Measurements from ENCODE around the gene DICER1.

Gene DICER1

DNA sequence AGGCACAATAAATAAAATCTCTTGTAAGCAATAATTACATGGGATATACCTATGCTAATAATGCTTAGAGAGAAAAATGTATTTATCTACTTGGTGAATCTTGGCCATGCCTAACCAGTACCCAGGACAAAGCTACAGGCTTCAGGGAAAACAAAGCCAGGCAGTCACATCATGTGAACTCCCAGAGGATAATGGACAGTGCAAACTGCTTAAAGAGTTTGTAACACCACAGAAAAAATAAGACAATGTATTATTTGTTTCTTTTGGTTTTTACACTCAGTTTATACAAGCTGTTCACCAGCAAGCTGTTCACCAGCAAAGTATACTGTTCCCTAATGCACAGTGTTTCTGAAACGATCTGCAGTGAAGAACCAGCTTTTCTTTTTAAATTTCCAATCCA lies 38.0 kb downstream of the DICER1 start:
- DNase-seq: no peak

DNA sequence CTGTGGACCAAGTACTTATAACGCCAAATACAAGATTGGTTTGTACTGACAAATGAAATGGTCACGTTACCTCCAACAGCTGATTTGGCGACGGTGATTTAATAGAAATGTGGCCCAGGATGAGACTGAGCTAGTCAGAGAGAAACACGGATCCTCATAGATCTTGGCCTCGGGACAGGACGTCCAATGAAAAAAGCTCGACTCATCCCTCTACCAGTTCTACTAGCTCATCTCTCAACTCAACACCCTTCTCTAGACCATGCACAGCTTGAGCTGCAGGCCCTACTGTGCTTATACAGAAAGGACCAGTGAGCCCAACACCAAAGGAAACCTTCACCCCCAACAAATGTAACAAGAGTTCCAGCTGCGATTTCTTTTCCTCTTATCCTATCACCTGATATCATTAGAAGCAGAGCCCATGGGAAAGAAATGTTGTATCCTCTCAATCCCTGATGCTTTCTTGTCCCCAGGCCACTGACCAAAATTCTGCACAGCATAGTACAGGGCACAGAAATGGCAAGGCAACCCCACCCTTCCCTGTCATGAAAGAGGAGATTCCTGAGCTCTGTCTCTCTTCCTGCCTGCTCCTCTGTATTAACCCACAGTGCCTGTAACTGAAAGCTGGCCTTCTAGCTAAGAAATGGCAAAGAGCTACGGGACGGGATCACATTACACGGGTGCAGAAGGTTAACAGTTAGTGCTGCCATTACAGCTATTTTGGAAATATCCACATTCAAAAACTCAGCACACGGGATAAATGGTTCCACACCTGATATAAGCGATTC lies 39.2 kb downstream of the DICER1 start:
- no peak for DNase-seq

DNA sequence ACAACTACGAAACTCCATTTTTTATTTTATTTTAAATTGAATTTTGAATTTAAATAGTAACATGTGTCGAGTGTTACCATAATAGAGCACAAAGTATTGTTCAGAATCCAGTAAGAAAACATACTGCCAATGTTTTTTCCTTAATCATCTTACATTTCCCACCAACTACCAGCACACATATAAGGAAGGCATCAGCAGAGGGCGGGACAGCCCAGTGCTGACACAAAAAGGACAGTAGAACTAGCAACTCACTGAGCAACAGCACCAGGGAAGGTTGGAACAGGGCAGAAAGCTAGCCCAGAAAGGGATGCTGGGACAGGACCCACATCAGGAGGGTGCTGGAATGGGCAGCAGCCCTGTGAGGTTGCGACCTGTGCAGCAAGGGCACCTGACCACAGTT lies 43.9 kb downstream of the DICER1 start:
- DNase-seq: no peak

DNA sequence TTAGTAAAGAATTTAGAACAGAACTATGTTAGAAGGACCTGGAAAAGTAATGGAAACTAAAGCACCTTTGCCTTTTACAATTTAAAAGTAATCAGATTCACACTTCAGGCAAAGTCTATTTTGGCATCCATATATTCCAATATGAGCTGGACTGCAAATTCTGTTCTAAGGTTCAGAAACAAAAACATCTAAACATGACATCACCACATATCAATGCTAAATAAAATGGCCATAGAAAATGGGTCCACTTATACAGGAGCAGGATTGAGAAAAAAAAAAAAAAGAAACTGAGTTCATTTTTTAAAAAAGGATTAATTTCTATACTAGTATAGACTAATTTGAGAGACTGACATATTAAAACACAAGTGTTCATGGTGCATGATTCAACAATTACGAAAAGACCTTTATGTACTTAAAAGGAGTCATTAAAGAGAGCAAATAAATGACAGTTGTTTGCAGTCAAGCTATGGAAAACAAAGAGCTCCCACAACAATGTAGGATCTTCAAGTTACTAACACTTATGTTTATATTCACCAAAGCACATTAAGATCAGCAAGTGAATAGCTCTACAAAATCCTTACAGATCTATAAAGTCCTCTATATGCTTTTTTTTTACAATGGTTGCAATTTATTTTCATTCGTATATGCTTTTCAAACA lies 45.7 kb downstream of the DICER1 start:
- DNase-seq: no peak

DNA sequence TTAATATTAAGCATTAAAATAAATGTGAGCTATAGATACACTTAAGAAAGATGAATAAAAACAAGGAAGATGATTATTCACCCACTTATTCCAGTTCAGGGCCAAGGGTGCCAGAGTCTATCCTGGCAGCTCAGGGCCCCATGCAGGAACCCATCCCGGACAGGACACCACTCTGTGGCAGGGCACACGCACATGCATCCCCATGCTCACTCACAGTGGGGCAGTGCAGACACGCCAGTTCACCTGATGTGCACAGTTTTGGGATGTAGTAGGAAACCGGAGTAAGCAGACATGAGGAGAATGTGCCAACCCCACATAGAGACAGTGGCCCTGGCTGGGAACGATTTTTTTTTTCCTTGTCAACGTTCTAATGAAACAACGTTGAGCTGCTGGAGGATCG lies 47.2 kb downstream of the DICER1 start:
- DNase-seq: no peak

DNA sequence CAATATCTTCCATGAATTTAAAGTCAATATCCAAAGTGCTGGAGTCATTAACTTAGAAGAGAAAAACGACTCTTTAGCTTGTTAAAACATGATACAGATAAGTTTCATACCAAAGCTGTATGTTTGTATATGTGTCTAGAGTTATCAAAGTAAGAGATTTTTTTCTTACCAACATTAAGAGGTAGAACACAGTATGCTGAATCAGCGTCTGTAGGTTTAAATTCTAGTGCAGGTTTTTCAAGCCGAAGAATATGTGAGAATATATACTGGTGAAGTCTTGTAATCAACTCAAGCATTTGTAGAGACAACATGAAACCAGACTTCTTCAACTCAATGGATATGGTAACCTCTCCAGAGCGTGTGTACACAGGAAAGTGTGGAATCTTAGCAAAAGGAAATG lies 49.6 kb downstream of the DICER1 start:
- no peak for DNase-seq

DNA sequence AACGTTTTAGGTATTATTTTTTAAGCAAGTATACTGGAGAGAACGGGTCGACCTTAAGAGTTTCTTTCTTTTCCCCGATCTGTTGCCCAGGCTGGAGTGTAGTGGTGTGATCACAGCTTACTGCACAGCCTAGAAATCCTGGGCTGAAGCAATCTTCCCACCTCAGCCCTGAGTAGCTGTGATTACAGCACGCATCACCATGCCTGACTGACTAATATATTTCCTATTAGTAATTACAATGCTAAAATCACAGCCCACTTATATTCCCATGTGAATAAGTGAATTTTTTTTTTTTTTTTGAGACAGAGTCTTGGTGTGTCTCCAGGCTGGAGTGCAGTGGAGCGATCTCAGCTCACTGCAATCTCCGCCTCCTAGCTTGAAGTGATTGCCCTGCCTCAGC lies 50.4 kb downstream of the DICER1 start:
- DNase-seq: no peak

DNA sequence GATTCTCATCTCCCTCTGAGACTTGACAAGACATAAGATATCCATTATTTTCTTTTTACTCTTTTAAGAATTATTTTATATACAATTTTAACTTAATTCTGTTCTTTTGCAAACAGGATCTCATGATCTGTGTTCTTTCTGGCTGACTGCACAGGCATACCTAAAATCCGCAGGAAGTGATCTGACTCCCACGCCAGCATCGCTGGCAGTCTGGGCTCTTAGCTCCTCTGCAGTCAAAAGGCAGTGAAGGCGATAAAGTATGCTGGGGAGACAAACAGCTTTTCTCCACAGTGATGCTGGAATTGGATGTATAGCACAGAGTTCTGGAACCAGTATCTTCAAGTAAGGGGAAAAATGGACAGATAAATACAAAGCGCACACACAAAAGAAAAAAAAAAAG lies 52.4 kb downstream of the DICER1 start:
- DNase-seq: no peak

DNA sequence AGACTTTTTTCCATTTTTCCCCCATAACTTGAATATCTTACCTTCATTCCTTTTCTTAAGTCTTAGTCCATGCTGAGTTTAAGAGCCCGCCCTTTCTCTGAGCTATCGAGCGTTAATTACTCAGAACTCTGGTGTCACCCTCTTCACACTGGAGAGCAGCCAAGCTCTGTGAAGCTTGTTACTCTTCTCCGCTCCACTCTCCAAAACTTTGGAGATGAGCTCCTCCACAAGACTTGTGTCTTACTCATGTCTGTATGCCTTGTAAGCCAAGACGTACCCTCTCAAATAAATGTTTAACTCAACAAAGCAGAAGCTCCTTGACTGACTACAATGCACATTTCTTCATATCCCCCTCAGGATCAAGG lies 54.7 kb downstream of the DICER1 start:
- DNase-seq: no peak

DNA sequence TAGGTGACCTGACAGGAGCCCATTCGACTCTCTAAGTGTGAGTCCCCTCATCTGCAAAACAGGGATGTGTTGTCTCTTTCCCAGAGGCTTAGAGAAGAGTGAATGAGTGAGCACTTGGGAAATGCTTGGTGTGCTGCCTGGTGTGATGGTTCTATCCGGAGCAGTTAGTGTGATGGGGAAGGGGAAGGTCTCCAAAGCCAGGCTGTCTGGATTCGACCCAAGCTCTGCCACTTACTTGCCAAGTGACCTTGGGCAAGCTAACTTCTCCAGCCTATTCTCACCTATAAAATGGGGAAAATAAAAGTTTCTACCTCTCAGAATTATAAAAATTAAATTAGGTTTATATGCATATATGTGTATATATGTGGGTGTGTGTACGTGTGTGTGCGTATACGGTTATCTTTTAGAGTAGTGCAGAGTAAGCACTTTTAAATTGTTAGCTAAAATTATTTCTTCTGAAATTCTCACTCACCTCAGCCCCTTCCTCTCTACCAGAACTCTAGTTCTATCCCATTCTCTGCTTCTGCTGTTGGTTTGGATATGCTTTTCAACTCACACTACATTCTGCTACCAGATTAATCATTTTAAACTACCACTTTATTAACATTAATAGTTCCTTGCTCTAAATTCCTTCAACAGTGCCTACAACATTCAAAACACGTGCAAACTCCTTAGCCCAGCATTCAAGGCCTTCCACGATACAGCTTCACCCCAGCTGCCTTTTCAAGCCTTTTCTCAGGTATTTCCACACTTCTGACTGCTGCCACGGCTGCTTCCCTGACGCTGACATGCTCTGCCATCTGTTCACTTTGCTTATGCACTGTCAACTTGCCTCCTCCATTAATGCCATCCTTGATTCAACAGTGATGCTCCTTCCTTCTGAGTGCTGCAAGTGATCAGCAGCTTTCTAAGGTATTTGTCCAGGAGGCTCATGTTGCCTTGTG lies 55.3 kb downstream of the DICER1 start:
- no peak for DNase-seq

DNA sequence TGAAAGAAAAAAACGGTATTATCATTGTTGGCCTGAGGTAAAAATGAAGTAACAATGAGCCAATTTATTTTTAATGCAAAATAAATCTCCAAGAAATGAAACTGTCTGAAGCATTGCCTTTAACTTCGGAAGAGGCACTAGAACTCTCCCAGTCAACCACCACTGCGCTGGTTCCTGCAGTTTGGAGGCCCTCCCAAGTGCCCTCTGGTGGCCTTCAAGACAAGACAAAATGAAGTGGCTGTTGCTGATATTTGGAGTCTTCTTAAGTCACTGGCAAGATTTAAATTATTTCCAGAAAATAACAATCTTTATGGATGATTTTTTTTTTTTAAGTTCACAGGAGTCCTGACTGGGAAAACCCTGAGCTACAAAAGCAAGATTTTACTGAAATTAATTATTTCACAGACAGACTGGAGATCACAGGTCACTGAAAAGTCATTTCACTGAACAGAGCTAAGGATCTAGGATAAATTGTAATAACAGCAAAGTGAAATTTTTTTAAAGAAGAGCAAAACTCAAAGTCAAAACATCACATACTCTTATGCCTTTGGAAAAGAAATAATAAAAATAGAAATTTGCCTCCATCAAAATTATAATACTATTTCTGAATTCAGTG lies 58.2 kb downstream of the DICER1 start:
- peak; percentile 89 for DNase-seq

DNA sequence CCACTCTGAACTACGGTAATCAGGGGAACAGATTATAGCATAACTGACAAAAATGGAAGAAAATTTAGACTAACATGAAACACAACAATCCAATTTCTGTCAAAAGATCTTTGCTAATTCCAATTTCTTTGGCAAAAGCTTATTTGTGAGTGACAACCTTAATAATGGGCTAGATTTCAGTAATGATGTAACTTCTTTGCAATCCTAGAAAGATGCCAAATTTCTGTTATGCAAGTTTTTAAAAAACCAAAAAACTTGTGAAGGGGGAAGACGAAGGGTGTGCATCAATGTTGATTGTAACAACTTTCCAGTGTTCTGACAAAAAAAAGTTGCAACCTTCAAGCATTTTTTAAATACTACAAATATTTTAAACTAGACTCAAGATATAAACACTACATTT lies 59.9 kb downstream of the DICER1 start:
- no peak for DNase-seq

DNA sequence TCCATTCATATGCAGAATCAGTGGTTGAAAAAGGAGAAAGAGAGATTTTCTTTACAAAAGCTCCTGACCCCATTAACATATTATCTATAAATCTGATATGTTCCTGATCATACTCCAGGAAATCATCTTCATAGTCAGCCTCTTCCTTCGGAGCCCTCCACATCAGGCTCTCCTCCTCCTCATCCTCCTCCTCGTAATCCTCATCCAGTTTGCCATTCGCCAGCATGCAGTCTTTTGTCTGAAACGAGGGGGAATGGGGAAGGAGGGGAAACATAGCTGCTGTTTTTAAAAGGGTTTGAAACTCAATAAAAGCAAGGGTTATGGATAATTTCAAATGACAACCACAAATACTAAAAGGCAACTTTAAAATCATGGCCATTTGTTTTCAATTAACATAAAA lies 60.9 kb downstream of the DICER1 start:
- no peak for DNase-seq

DNA sequence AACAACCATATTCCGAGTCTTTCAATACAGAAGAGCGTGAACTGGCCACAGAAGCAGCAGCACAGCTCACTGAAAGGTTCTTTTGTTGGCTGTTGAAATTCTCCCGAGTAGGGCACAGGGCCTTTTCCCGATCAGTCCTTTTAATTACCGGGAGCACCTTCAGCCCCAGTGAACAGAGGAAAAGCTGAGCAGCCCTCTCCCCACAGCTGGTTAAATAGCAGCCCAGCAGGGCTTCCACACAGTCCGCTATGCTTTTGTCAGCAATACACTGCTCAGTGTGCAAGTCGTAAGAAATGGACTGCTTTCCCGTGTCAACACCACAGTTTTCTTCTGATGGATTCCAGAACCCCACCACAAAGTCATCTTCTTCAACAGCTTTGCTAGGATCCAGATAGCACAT lies 61.3 kb downstream of the DICER1 start:
- no peak for DNase-seq

DNA sequence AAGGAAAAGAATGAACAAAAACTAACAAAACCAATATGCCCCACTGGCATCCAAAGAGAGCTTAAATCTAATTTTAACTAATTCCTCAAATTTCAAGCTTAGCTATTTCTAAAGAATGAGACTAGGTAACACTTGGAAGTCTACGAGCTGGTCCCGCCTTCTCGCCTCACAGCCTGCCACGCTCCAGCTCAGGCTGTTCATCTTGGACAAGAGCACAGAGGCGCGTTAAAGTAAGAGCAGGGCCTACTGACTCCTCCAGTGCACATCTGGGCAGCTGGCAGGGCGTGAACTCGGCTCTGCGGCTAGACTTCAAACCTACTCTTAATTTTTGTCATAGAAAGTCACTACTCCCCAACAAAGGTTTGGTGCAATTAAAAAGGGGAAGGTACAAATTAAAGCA lies 64.6 kb downstream of the DICER1 start:
- no peak for DNase-seq

DNA sequence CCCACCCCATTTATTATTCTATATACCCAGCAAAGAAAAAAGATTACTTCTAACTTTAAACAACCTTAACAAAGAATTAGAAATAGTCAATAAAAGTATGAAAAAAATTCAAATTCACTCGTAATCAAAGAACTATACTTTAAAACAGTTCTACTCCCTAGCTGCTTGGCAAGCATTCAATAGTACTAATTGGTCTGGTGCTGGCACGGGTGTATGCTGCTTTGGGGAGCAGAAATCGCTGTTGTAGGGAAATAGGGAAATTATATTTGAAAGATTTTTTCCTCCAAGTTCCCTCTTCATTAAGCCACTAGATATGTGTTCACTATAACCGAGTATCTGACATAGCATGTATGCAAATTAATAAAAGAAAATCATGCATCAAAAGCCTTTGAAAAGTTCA lies 65.7 kb downstream of the DICER1 start:
- DNase-seq: no peak

DNA sequence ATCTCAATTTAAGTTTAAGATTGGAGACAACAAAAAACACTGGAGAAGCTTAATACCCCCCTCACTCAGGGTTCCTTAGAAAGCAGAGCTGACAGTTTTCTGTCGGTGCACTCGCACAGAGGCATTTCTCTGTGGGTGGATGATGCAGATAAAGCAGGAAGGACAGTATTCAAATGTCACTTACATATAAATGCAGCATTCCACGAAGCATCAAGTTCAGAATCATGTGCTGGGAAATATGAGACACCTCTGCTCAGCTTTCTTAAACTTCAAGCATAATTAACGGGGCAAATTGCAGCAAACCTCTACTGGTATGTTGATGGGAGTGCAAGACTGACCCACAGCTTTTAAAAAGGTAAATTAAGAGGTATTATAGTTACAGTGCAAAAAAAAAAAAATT lies 68.7 kb downstream of the DICER1 start:
- DNase-seq: no peak

DNA sequence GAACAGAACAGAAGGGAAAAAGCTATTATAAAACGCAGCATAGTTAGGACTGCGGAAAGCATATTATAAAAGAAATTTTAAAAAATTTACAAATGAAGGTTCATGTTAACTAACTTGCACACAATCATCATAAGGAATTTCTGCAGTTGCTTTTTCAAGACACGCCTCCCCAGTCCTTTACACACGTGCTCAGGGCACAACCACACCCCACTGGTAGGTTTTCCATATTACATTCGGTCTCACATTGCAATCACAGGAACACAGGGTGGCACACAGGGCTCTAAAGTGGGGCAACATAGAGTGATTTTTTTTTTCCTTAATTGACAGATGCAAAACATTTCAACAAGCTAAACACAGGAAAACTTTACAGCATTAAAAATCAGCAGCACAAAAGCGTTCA lies 69.7 kb downstream of the DICER1 start:
- no peak for DNase-seq

DNA sequence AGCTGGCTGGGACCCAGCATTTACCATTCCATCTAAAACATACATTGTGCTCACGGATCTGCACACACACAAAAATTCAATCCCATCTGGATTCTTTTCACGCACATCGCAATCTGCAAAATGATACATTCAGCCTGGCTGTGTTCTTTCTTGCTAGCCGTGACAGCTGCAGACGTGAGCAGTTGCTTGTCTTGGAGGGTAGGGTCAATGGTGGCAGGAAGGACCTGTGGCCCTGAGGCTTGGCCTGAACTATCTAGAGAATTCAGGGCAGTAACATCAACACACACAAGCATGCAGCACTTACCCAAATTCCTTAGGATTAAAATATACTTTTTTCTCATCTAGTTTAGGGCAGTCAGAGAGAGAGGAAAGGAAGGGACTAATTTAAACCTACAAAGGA lies 72.0 kb downstream of the DICER1 start:
- DNase-seq: no peak

DNA sequence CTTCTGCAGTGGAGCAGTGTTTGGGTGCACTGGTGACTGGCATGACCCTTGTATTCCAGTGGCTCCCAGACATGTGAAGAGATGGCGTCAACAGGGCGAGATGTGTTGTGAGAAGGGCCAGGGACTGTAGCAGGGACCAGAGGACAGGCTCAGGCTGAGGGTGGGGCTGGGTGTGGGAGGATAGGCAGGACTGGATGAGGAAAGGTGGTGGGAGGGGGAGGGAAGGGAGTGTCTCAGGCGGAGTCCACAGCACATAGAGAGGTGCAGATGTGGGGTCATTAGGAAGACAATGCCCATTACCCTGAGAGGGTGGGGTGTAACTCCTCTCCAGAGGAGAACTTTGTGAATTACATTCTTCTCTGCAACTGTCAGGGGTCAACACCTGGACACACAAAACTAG lies 78.5 kb downstream of the DICER1 start:
- no peak for DNase-seq

DNA sequence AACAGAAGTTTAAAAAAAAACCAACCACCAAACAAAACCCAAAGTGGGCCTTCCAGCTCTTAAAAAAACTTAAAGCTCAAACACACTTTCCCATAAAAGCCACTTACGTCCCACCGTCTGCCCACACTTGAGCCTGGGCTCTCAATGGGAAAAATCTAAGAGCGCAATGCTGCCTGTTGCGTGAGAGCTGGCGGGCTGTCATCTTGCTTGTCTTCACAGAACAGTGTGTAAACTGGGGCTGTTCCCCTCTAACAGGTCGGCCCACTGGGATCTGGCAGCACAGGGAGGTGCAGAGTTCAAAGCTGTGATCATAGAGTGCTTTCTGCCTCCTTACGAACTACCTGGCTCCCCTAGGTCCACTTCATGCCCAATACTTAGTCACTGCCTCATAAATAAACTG lies 80.0 kb downstream of the DICER1 start:
- no peak for DNase-seq

DNA sequence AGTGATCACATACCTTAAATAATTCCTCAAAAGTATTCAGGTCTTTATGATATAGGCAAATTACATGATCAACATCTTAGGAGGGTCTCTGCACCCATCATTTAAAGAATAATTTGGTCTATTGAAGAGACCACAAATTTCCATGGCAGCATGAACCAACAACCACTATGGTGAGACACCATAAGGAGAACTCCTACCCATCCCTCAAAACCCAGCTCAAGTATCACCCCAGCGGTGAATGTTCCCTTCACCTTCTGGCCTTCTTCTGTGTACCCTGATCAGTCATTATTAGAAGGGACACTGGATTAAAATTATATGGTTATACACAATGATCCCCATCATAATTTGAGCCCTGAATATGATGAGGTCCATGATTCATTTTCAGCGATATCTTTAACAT lies 81.5 kb downstream of the DICER1 start:
- no peak for DNase-seq

DNA sequence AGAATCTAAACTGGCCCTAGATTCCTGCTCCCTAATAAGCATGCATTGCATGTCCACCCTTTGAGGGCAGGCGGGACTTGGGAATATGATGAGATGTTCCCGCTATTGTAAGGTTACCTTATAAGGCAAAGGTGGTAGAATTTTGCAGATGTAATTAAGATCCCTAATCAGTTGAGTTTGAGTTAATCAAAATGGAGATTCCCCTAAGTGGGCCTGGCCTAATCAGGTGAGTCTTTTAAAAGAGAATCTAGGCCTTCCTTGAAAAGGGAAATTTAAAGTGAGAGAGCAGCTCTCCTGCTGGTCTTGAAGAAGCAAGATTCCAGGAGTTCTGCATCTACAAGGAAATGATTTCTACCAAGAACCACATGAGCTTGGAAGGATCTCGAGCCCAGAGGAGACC lies 83.4 kb downstream of the DICER1 start:
- DNase-seq: no peak

All from hematopoietic multipotent progenitor cell treated with erythropoietin and hydrocortisone succinate and interleukin-3 and kit ligand, for 4 days (in vitro differentiated cells).